BJ (cell line): ENCODE data around the gene GHRHR. TPM values are rescaled to one million over a fixed set of nuclear protein-coding genes. Genes with fewer than 3 reads are reported as not detected.

Experiments
- CTCF ChIA-PET: fragments of 350-600 bp; formaldehyde crosslinking; extraction: SDS; loops from one replicate; lab custom pipeline; 2021; ENCODE audit warnings: antibody characterized with exemption, inconsistent platforms; lab: Yijun Ruan, JAX
- POLR2A ChIA-PET: fragments of 300-600 bp; sonication (Branson Sonifier 250); formaldehyde crosslinking; extraction: SDS; loops from one replicate; lab custom pipeline; 2021; ENCODE audit warnings: antibody characterized with exemption; lab: Charles Lee
- DNase-seq: peaks from one replicate; pipeline ENCODE4 v3.0.0-alpha.2; 2011; ENCODE audit warnings: low read depth
- H3K27me3 ChIP-seq: 2 replicates; pipeline ENCODE4 v1.6.0; 2011; ENCODE audit warnings: low read length; ENCODE audit not compliant: control insufficient read depth, insufficient read depth
- H3K36me3 ChIP-seq: 2 replicates; pipeline ENCODE4 v1.5.1; 2011; ENCODE audit warnings: low read length; ENCODE audit not compliant: control insufficient read depth, insufficient read depth
- H3K4me3 ChIP-seq: 2 replicates; pipeline ENCODE4 v1.5.1; 2011; ENCODE audit warnings: low read depth, mild to moderate bottlenecking, control low read depth, low read length
- polyA plus RNA-seq: library from polyadenylated mRNA; depleted of rRNA; stranded (reverse); fragments of >200 nt; gene quantifications from 2 replicates; pipeline ENCODE4 v1.2.3, GENCODE V29; 2011
- TF ChIP-seq, protein P1 (sequence below): IDR thresholded peaks from 2 replicates; pipeline ENCODE4 v1.5.1; 2011; ENCODE audit warnings: low read depth, mild to moderate bottlenecking, control low read depth, inconsistent platforms, low read length, moderate library complexity; ENCODE audit not compliant: insufficient read depth

GHRHR gene
- polyA plus RNA-seq, 1 experiment, result not detected

DNA sequence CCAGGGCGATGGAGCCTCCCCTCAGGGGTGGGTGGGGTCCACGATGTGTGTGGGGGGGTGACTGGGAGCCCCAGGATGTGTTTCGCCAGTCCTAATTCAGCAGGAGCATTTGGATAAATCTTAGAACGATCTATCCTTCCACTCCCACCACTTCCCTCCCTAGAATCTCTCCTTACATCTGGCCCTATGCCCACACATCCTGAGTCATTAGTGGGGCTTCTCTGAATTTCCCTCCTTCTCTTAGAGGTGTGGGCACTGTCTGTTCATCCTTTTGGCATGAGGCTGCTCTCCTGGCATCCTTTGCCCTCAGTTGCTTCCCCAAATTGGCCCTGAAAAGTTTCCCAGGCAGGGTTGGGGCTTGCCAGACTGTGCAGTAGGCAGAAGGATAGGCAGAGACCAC is 1.6 kb downstream of the GHRHR start:
- no peak for DNase-seq
- no peak overlapping the region for H3K4me3 ChIP-seq
- POLR2A ChIA-PET, result no interaction called here
- H3K36me3 ChIP-seq, result no peaks in the 10 kb centered on the region
- peaks cover 16% of the 10 kb centered on the region for H3K27me3 ChIP-seq
- CTCF ChIA-PET, result interaction anchor here (1.9 to 2.9 kb wide), 2 partner anchors 8 to 27 kb away, joined by 6 to 15 read pairs; no protein-coding TSS in a partner anchor
- TF ChIP-seq, protein P1, sequence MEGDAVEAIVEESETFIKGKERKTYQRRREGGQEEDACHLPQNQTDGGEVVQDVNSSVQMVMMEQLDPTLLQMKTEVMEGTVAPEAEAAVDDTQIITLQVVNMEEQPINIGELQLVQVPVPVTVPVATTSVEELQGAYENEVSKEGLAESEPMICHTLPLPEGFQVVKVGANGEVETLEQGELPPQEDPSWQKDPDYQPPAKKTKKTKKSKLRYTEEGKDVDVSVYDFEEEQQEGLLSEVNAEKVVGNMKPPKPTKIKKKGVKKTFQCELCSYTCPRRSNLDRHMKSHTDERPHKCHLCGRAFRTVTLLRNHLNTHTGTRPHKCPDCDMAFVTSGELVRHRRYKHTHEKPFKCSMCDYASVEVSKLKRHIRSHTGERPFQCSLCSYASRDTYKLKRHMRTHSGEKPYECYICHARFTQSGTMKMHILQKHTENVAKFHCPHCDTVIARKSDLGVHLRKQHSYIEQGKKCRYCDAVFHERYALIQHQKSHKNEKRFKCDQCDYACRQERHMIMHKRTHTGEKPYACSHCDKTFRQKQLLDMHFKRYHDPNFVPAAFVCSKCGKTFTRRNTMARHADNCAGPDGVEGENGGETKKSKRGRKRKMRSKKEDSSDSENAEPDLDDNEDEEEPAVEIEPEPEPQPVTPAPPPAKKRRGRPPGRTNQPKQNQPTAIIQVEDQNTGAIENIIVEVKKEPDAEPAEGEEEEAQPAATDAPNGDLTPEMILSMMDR, result no peak

DNA sequence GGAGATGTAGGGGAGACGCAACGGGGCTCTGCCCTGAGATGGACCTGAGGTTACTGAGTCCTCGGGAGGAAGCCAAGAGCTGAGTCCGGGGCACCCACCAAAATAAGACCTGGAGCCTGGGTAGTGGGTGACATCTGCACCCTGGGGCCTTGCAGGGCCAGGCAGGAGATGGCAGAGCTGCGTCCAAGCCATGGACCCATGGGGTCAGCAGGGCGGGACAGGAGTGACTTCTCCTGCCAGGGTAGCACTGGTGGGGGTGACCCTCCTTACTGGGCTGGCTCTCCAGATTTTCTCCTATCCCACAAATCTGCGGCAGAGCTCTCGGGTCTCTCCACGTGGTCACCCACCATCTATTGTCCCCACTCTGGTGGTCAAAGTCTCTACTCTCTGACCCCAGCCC is 2.1 kb downstream of the GHRHR start:
- H3K27me3 ChIP-seq, result peaks cover 18% of the 10 kb centered on the region
- TF ChIP-seq, protein P1, result no peak
- H3K36me3 ChIP-seq, result no peaks in the 10 kb centered on the region
- DNase-seq, result no peak
- H3K4me3 ChIP-seq, result no peak overlapping the region
- ChIA-PET CTCF (interaction anchor here (0.9 to 2.9 kb wide), 2 partner anchors 14 to 28 kb away, joined by 3 to 15 read pairs; no protein-coding TSS in a partner anchor), POLR2A (no interaction called here)

DNA sequence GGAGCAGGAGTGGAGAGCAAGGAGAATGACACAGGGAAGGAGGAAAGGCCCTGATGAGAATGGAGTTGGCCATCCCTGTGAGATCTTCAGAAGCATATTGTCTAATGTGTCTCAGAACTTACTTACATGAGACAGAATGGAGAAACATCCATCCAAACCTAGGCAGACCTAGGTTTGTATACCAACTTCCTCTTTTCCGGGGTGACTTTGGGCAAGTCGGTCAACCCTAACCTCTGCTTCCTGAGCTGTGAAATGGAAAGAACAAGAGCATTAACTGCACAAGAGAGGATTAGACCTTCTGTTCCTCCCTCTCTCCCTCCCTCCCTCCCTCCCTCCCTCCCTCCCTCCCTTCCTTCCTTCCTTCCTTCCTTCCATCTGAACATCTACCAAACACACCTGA is 4.5 kb downstream of the GHRHR start:
- H3K27me3 ChIP-seq, result peaks cover 25% of the 10 kb centered on the region
- TF ChIP-seq, protein P1, result no peak
- POLR2A ChIA-PET, result no interaction called here
- H3K4me3 ChIP-seq, result no peak overlapping the region
- DNase-seq, result no peak
- no peaks in the 10 kb centered on the region for H3K36me3 ChIP-seq
- CTCF ChIA-PET, result interaction anchor here (0.5 to 2.9 kb wide), 4 partner anchors 10 to 169 kb away, joined by 3 to 15 read pairs (median 4); no protein-coding TSS in a partner anchor

DNA sequence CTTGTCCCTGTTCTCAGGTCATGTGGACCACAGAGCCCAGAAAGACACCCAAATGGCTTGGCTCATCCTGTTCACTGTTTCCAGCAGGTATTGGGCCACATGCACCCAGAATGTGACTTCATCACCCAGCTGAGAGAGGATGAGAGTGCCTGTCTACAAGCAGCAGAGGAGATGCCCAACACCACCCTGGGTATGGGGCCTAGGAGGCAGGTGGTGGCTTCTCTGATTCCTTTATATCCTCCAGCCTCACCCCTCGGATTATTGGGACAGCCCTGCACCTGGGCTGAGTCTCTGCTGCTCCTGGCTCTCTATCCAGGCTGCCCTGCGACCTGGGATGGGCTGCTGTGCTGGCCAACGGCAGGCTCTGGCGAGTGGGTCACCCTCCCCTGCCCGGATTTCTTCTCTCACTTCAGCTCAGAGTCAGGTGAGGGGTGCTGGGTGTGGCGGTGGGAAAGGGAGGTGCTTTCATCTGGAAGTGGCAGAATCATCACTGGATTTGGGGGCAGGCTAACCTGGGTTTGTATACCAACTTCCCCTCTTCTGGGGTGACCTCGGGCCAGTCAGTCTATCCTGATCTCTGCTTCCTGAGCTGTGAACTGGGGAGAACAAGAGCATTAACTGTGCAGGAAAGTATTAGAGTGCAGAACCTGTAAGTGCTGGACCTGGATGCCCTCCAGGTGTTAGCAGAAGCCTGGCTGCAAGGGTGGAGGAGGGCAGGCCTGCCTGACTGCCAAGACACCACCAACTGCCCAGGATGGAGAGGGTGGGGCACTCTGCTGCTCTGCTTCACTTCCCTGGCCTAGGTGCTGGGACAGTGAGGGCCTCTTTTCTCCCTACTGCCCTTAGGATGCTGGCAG is 5.2 kb downstream of the GHRHR start:
- H3K27me3 ChIP-seq, result peaks cover 27% of the 10 kb centered on the region
- ChIA-PET POLR2A (no interaction called here), CTCF (interaction anchor here (0.5 to 6.8 kb wide), 3 partner anchors 9 to 30 kb away, joined by 3 to 48 read pairs (median 5); no protein-coding TSS in a partner anchor)
- TF ChIP-seq, protein P1, result no peak
- DNase-seq, result no peak
- no peak overlapping the region for H3K4me3 ChIP-seq
- no peaks in the 10 kb centered on the region for H3K36me3 ChIP-seq

DNA sequence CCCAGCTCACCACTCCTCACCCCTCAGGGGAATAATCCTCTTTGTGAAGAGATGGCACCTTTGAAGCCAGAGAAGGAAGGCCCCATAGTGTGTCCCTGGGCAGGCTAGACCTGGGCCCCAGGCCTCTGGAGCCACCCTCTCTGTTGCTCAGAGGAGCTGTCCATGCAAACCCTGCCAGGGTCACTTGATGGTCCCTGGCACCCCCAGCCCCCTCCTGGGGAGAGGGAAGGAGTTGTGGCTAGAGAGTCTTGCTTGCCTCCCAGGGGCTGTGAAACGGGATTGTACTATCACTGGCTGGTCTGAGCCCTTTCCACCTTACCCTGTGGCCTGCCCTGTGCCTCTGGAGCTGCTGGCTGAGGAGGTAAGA is 5.8 kb downstream of the GHRHR start:
- no peak for DNase-seq
- H3K4me3 ChIP-seq, result no peak overlapping the region
- ChIA-PET CTCF (interaction anchor here (1.6 to 6.8 kb wide), 3 partner anchors 13 to 153 kb away, joined by 5 to 48 read pairs (median 7); no protein-coding TSS in a partner anchor), POLR2A (no interaction called here)
- TF ChIP-seq, protein P1, result no peak
- peaks cover 27% of the 10 kb centered on the region for H3K27me3 ChIP-seq
- H3K36me3 ChIP-seq, result no peaks in the 10 kb centered on the region
